Left cardiac atrium (tissue), 4 donors: Measurements from ENCODE around the gene TRPM2. TPM values are rescaled to one million over a fixed set of nuclear protein-coding genes. Genes with fewer than 3 reads are reported as not detected.

ENCODE experiments used
- ATAC-seq, 2 donors: fragments of 200-7000 bp; cut with Tn5 transposase; one replicate each; pipeline ENCODE4 v1.9.1; 2020; ENCODE audit warnings: mild to moderate bottlenecking in 2 of 2, moderate library complexity in 2 of 2
- DNase-seq: peaks from one replicate; pipeline ENCODE4 v3.0.0-alpha.2; 2020
- intact Hi-C, 2 donors: fragments of 100-400 bp; cut with DNase I; formaldehyde crosslinking; loops; one replicate each; pipeline versions ENCODE4 v1.14.1 to v1.15.1; 2022 to 2023
- total RNA-seq, 2 donors: library from RNA; stranded (reverse); fragmentation: NEBNext Ultra II Directional; extraction: Animal tissue kit (Norgen Biotek cat#: 25700); gene quantifications; one replicate each; pipeline ENCODE4 v1.2.1, GENCODE V29; 2021
- donor health status: DM: no; HTN: yes; CAD: no.
- donor health status: DM: no; HTN: yes; CAD: no; lungs with severe emphysema.
- donor health status: DM: yes; HTN: yes; CAD: no.
- donor health status: Dilated cardiomyopathy.

The TRPM2 gene
- total RNA-seq, 2 donors from 2014 or later: 2.9 to 5.1 TPM

- DNase-seq (no peak), ATAC-seq (no peak)
- intact Hi-C loops: loop anchor here in 1 of 2 donors (10.0 kb wide), 1 partner anchor 459 kb away; no protein-coding TSS in a partner anchor
Observed at GRCh38 chr21:44483288-44484237, 130.1 kb downstream of the TRPM2 start.

GRCh38 chr21:44484498-44485253 lies 131.3 kb downstream of the TRPM2 start:
- no peak for DNase-seq
- intact Hi-C loops: loop anchor here in 1 of 2 donors (10.0 kb wide), 1 partner anchor 460 kb away; no protein-coding TSS in a partner anchor
- ATAC-seq: no peak

- intact Hi-C loops: loop anchor here in 1 of 2 donors (10.0 kb wide), 1 partner anchor 461 kb away; no protein-coding TSS in a partner anchor
- DNase-seq (no peak), ATAC-seq (peak; percentile 47 to 85)
Observed at GRCh38 chr21:44485254-44485793, 131.9 kb downstream of the TRPM2 start.

- no peak for DNase-seq
- intact Hi-C loops: loop anchor here in 1 of 2 donors (10.0 kb wide), 1 partner anchor 461 kb away; no protein-coding TSS in a partner anchor
- no peak for ATAC-seq
Observed at GRCh38 chr21:44485796-44486195, 132.4 kb downstream of the TRPM2 start.

- DNase-seq: no peak
- ATAC-seq: no peak
- intact Hi-C loops: loop anchor here in 1 of 2 donors (10.0 kb wide), 1 partner anchor 462 kb away; no protein-coding TSS in a partner anchor
Observed at GRCh38 chr21:44486302-44486701, 132.9 kb downstream of the TRPM2 start.

- ATAC-seq (no peak), DNase-seq (no peak)
- intact Hi-C loops: loop anchor here in 1 of 2 donors (10.0 kb wide), 1 partner anchor 463 kb away; no protein-coding TSS in a partner anchor
Observed at GRCh38 chr21:44487831-44488230, 134.4 kb downstream of the TRPM2 start.

- intact Hi-C loops: loop anchor here in 1 of 2 donors (10.0 kb wide), 2 partner anchors 55 to 465 kb away; no protein-coding TSS in a partner anchor
- ATAC-seq: no peak
- DNase-seq: no peak
Observed at GRCh38 chr21:44489962-44490361, 136.5 kb downstream of the TRPM2 start.

GRCh38 chr21:44490405-44490804 lies 137.0 kb downstream of the TRPM2 start:
- intact Hi-C loops: loop anchor here in 1 of 2 donors (10.0 kb wide), 1 partner anchor 56 kb away; no protein-coding TSS in a partner anchor
- DNase-seq (no peak), ATAC-seq (no peak)

- intact Hi-C loops: loop anchor here in 1 of 2 donors (10.0 kb wide), 1 partner anchor 56 kb away; no protein-coding TSS in a partner anchor
- DNase-seq (no peak), ATAC-seq (no peak)
Observed at GRCh38 chr21:44490816-44491215, 137.4 kb downstream of the TRPM2 start.

Other genes with a start within 250 kb of the TRPM2 start
- gene PWP2, start 246.2 kb upstream of the TRPM2 start, total RNA-seq: 1 to 10 TPM; 1.2 to 7.0 TPM
- gene GATD3, start 219.9 kb upstream of the TRPM2 start, total RNA-seq: 10 to 100 TPM in 1 of 2 donors, 1 to 10 TPM in 1; 8.9 to 75.9 TPM
- 1 to 10 TPM; 6.1 to 6.4 TPM for gene ICOSLG, start 112.7 kb upstream of the TRPM2 start, total RNA-seq
- not detected for gene DNMT3L, start 91.7 kb upstream of the TRPM2 start, total RNA-seq
- gene AIRE, start 67.7 kb upstream of the TRPM2 start, total RNA-seq: under 1 TPM in 1 of 2 donors, not detected in 1; 0.08 TPM
- gene PFKL, start 53.6 kb upstream of the TRPM2 start, total RNA-seq: 10 to 100 TPM; 58.8 to 67.2 TPM
- gene CFAP410, start 14.2 kb upstream of the TRPM2 start, total RNA-seq: 10 to 100 TPM; 16.4 to 21.8 TPM
- gene LRRC3, start 101.9 kb downstream of the TRPM2 start, total RNA-seq: 1 to 10 TPM; 1.4 to 2.5 TPM
- not detected for gene KRTAP10-1, start 186.6 kb downstream of the TRPM2 start, total RNA-seq
- not detected for gene KRTAP10-2, start 197.9 kb downstream of the TRPM2 start, total RNA-seq
- gene KRTAP10-3, start 205.2 kb downstream of the TRPM2 start, total RNA-seq: not detected
- not detected for gene KRTAP10-4, start 220.1 kb downstream of the TRPM2 start, total RNA-seq
- gene KRTAP10-5, start 227.0 kb downstream of the TRPM2 start, total RNA-seq: not detected
- not detected for gene KRTAP10-6, start 238.9 kb downstream of the TRPM2 start, total RNA-seq
- gene KRTAP10-7, start 247.0 kb downstream of the TRPM2 start, total RNA-seq: not detected